Neural crest cell (in vitro differentiated cells): ENCODE results near the gene ANKRD24. TPM values are rescaled to one million over a fixed set of nuclear protein-coding genes. Genes with fewer than 3 reads are reported as not detected.
"Not testable (repeated sequence)": the region's sequence is repeated elsewhere in the genome, so short reads cannot be mapped to it uniquely, and the experiment has no call there.

ENCODE experiments used
- DNase-seq: peaks from one replicate; pipeline ENCODE4 v3.0.0; 2021; ENCODE audit warnings: low read depth, mixed read lengths, low spot score
- H3K27ac Mint-ChIP-seq: one replicate; pipeline ENCODE4 v1.8.0; 2021; ENCODE audit warnings: mild to moderate bottlenecking, mixed read lengths; ENCODE audit not compliant: unreplicated experiment
- H3K27me3 Mint-ChIP-seq: 2 replicates; pipeline ENCODE4 v1.8.0; 2021; ENCODE audit warnings: low read depth, mild to moderate bottlenecking, mixed read lengths
- H3K36me3 Mint-ChIP-seq: 2 replicates; pipeline ENCODE4 v1.8.0; 2021; ENCODE audit warnings: low read depth, mild to moderate bottlenecking, mixed read lengths
- H3K4me1 Mint-ChIP-seq: 2 replicates; pipeline ENCODE4 v1.8.0; 2021; ENCODE audit warnings: mixed read lengths
- H3K4me3 Mint-ChIP-seq: one replicate; pipeline ENCODE4 v1.8.0; 2021; ENCODE audit warnings: mild to moderate bottlenecking, mixed read lengths
- H3K9me3 Mint-ChIP-seq: 2 replicates; pipeline ENCODE4 v1.8.0; 2021; ENCODE audit warnings: mixed read lengths
- CTCF ChIP-seq: fragments of 200-600 bp; sonication (generic); conservative IDR thresholded peaks from 2 replicates; pipeline ENCODE4 v1.5.0; 2021; ENCODE audit warnings: antibody characterized with exemption, mild to moderate bottlenecking
- total RNA-seq: library from RNA; stranded (reverse); gene quantifications from 2 replicates; pipeline ENCODE4 v1.2.1, GENCODE V29; 2021

ANKRD24 gene
- total RNA-seq, 1 donor from 2014 or later: 0.19 TPM

- Mint-ChIP-seq H3K4me1 (peaks cover 4% of the 10 kb centered on the region), H3K4me3 (no peak overlapping the region), H3K9me3 (no peaks in the 10 kb centered on the region), H3K27ac (no peak overlapping the region), H3K27me3 (no peaks in the 10 kb centered on the region), H3K36me3 (no peaks in the 10 kb centered on the region)
- no peak for DNase-seq
- no peak for TF ChIP-seq CTCF
Observed at GRCh38 chr19:4268816-4269430, 86.4 kb downstream of the ANKRD24 start.

DNA sequence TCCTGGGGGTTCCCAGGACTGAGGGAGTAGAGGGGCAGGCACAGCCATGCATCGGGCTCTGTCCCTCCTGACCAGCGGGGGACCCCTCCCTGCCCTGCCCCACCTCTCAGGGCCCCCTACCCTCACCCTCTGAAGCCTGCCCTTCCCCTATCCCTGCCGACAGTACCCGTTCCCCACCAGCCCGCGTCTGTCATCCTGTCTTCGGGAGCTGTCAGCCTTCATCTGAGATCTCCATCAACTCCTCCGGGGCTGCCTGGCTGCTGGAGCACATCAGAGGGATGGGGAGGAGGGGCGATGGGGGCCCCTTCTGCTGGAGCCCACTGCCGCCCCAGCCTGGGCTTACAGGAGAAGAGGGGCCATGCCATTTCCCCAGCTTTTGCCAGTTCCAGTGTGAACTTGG lies 90.4 kb downstream of the ANKRD24 start:
- no peak for DNase-seq
- no peak overlapping the region for H3K27ac Mint-ChIP-seq
- peaks cover 15% of the 10 kb centered on the region for H3K27me3 Mint-ChIP-seq
- H3K9me3 Mint-ChIP-seq: no peaks in the 10 kb centered on the region
- no peaks in the 10 kb centered on the region for H3K4me1 Mint-ChIP-seq
- no peak for TF ChIP-seq CTCF
- no peaks in the 10 kb centered on the region for H3K36me3 Mint-ChIP-seq
- H3K4me3 Mint-ChIP-seq: no peak overlapping the region

- DNase-seq: not testable (repeated sequence)
- H3K27me3 Mint-ChIP-seq: peaks cover 25% of the 10 kb centered on the region
Observed at GRCh38 chr19:4274321-4274686, 91.8 kb downstream of the ANKRD24 start.

More at GRCh38 chr19:4274321-4274686, 91.8 kb downstream of the ANKRD24 start:
- H3K4me1 Mint-ChIP-seq, H3K36me3 Mint-ChIP-seq, H3K27ac Mint-ChIP-seq, H3K9me3 Mint-ChIP-seq, H3K4me3 Mint-ChIP-seq: not testable (repeated sequence)

Other genes with a start within 250 kb of the ANKRD24 start
- gene NMRK2, start 249.6 kb upstream of the ANKRD24 start, total RNA-seq: not detected in 2 replicates
- 61.8 and 63.1 TPM in 2 replicates for gene DAPK3, start 211.6 kb upstream of the ANKRD24 start, total RNA-seq
- gene EEF2, start 197.2 kb upstream of the ANKRD24 start, total RNA-seq: 2,663 and 2,725 TPM in 2 replicates
- 49.6 and 58.8 TPM in 2 replicates for gene PIAS4, start 175.0 kb upstream of the ANKRD24 start, total RNA-seq
- 15.2 and 15.7 TPM in 2 replicates for gene ZBTB7A, start 115.8 kb upstream of the ANKRD24 start, total RNA-seq
- 171 and 178 TPM in 2 replicates for gene MAP2K2, start 58.6 kb upstream of the ANKRD24 start, total RNA-seq
- not detected in 2 replicates for gene CREB3L3, start 29.1 kb upstream of the ANKRD24 start, total RNA-seq
- gene SIRT6, start 126 bp upstream of the ANKRD24 start, total RNA-seq: 33.9 and 34.8 TPM in 2 replicates
- gene EBI3, start 46.8 kb downstream of the ANKRD24 start, total RNA-seq: not detected in 2 replicates
- 22.9 and 24.9 TPM in 2 replicates for gene YJU2, start 64.4 kb downstream of the ANKRD24 start, total RNA-seq
- 2.7 and 4.5 TPM in 2 replicates for gene SHD, start 96.6 kb downstream of the ANKRD24 start, total RNA-seq
- gene TMIGD2, start 119.7 kb downstream of the ANKRD24 start, total RNA-seq: not detected in 2 replicates
- 51.9 and 53.5 TPM in 2 replicates for gene FSD1, start 121.9 kb downstream of the ANKRD24 start, total RNA-seq
- 4.1 and 5.0 TPM in 2 replicates for gene STAP2, start 156.1 kb downstream of the ANKRD24 start, total RNA-seq
- 45.3 and 45.6 TPM in 2 replicates for gene MPND, start 160.9 kb downstream of the ANKRD24 start, total RNA-seq
- gene SH3GL1, start 217.9 kb downstream of the ANKRD24 start, total RNA-seq: 85.9 and 95.3 TPM in 2 replicates
- 117 and 120 TPM in 2 replicates for gene CHAF1A, start 220.0 kb downstream of the ANKRD24 start, total RNA-seq